AG20443 (cell line): ENCODE results near the gene ERCC5.

Experiments used
- DNase-seq: peaks from one replicate; pipeline ENCODE4 v3.0.0; 2012; ENCODE audit warnings: low spot score, mixed read lengths

The ERCC5 gene

GRCh38 chr13:102892503-102892902 is 46.7 kb downstream of the ERCC5 start:
- no peak for DNase-seq

- DNase-seq = no peak
Observed at GRCh38 chr13:102897371-102898138, 51.7 kb downstream of the ERCC5 start.

- DNase-seq = no peak
Observed at GRCh38 chr13:102900193-102900608, 54.4 kb downstream of the ERCC5 start.

DNA sequence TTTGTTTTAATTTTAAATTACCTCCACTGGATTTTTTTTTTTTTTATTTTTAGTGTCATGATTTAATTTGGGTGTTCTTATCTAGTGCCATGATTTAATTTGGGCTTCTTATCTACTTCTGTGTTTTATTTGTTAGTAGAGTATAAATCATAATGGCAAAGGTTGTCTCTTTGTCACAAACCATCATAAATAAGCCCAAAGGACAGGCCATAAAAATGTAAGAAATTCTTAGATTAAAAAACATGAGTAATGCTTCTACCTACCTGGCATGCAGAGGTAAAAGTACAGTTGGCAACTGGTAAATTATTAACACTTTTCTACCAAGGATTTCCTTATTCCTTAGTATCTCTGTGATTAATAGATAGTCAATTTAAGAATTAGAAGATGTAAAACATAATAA is 55.2 kb downstream of the ERCC5 start:
- no peak for DNase-seq

DNA sequence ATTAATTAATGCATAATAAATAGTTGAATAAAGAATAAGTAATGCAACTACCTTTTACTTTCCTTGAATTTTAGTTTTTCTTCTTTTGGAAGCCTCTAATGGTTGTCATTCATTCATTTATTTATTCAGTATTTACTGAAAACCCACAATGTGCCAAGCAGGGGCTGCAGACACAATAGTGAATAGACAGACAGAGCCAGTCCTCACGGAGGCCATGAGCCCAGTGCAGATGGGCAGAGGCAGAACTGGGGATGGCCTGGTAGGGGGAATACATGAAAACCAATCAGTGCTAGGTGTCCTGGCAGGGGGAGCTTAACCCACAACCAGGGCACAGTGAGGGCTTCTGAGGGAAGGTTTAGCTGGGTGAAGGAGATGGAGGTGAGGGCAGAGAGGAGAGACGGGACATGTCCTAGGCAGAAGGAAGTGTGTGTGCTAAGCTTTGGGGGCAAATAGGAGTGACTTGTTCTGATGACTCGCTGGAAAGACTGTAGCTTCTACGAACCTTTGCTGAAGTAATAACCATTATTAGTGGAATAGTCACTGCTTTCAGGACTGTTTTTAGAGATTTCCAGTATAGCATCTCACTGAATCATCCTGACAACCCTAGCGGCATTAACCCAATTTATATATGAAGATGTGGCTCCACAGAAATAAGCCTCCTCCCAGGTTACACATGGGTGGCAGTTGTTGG is 55.9 kb downstream of the ERCC5 start:
- DNase-seq = no peak

DNA sequence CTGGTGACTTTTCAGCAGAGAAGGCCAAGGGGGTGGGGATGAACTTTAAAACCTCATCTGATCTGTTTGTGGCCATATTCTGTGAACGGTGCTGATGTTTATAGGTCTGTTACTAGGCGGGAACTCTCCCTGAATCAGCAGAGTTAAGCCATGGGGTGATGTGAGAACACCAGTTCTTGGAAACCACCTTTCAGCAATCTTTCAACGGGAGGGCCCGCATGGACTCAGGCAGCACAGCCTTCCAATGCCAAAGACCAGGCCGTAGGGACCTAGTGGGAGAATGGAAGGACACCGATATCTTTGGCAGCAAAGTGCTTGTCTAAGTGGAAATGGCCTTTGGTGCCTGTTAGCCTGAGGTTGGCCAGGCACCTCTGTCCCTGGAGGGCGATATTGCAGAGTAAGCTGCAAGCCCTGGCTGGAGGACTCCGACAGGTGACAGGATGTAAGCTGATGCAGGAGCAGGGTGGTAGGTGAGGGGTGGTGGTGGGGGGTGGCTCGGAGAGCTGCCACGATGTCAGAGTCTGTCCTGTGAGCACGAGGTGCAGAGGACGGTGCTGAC is 57.0 kb downstream of the ERCC5 start:
- DNase-seq = no peak

DNA sequence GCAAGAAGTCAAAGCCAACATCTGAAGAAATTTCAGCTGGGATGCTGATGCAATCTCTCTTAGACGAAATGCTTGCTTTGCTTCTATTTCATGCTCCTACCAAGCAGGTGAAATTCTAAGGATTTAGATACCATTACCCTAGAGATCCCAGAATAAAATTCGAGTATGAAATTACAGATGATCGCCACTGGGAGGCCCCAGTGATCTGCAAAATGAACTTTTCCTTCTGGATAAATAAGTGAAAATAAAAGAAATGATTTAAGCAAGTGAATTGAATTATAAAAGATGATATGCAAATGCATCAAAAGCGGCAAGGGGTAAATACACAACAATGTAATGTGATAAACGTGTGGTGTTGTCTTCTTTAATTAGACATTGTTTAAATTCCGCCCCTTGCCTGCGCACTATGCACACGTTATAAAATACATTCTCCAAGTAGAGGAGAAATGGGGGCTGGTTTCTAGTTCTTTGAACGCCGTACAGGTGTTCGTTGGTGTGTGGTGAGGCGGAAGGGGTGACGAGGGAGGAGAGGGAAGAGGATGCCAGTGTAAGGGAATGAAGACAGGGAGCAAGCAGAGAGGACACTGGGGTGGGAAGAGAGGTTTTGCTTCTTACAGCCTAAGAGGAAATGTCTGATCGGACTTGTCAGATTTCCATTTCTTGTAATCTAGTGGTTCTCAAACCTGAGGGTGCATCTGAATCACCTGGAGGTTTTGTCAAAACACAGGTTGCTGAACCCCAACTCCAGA is 58.0 kb downstream of the ERCC5 start:
- DNase-seq = peak; percentile 26

DNA sequence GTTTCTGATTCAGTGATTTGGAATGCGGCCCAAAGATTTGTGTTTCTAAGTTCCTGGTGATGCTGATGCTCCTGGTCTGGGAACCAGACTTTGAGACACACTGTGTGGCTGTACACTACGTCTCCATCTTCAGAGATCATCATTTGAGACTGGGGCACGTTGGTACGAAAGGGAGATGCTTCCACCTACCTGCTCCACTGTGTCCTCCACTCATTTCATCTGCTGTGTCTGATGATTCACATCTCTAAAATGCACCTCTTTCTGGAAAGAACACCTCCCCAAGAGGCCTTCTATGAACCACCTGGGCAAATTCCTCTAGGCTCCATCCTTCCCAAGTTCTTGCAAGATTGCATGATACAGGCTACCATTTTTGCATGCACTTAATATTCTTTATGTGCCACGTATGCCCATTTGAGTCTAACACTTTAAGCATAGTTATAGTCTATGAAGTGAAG is 58.6 kb downstream of the ERCC5 start:
- DNase-seq = no peak

- DNase-seq = no peak
Observed at GRCh38 chr13:102905905-102906771, 60.3 kb downstream of the ERCC5 start.

GRCh38 chr13:102907016-102907756 is 61.4 kb downstream of the ERCC5 start:
- no peak for DNase-seq

GRCh38 chr13:102907886-102908515 is 62.2 kb downstream of the ERCC5 start:
- DNase-seq = no peak

DNA sequence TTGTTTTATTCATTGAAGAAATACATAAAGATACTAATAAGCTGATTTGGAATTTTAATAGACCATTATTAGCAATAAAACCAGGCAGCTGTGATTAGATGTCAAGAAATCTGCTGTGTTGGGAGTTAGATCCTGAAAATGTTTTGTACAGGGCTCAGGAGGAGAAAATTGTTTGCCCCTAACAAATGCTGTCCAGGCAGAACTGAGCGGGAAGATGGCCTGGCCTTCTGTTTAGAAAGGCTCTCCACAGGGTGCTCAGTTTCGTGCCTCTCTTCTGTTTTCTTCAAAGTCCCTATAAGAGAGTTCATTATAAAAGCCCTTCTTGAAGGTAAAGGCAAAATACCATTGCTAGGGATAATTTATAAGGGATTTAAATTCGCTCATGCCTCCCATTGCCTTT is 64.1 kb downstream of the ERCC5 start:
- DNase-seq = no peak

- DNase-seq = no peak
Observed at GRCh38 chr13:102911336-102911735, 65.5 kb downstream of the ERCC5 start.

GRCh38 chr13:102912599-102912998 is 66.8 kb downstream of the ERCC5 start:
- no peak for DNase-seq

DNA sequence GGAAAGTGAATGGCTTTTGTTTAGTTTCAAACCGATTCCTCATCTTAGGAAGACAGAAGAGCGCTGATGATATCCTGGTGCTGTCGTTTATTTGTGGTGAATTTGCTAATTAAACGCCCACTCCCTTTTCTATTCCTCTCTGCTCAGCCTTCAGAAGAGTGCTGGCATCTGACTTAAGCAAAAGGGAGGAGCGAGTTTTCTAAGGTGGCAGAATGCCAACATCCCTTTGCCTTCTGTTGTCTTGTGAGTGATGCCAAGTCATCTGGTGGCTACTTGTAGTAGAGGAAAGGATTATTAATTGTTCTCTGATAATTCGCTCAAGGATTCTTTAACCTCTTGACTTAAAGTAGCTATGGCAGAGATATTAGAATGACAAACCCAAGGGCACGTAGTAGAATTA is 68.1 kb downstream of the ERCC5 start:
- DNase-seq = peak; percentile 15

GRCh38 chr13:102914339-102914930 is 68.6 kb downstream of the ERCC5 start:
- DNase-seq = no peak

GRCh38 chr13:102915393-102915930 is 69.6 kb downstream of the ERCC5 start:
- no peak for DNase-seq

DNA sequence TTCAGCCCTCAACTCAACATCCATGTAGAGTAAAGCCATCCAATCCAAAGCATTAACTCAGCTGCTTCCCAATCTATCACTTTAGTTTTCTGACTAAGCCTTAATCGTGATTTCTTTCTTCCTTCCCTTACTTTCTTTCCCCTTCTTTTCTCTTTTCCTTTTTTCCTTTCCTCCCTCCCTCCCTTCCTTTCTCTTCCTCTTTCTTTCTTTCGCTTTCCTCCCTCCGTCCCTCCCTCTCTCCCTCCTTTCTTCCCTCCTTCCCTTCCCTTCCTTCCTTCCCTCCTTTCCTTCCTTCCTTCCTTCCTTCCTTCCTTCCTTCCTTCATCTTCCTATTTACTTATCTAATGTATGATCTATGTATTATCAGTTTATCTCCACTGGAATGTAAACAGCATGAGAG is 71.2 kb downstream of the ERCC5 start:
- no peak for DNase-seq

DNA sequence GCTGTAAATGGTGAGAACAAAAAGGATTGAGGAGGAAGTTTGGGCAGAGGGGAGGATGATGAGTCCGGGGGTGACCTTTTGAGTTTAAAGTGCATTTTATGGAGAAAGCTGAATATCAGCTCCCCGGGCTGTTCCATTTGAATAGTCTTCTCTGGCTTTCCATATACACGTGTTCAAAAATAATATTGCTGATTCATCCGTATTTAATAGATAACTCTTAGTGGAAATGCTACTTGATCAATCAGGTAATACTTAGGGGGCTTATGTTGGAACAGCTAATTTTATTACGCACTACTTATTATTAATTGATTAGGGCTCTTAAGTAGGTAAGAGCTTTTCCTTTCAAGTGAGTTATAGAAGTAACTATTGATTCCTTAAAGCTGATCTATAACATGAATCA is 76.4 kb downstream of the ERCC5 start:
- no peak for DNase-seq
